ENCODE measurements around the gene COL21A1.

COL21A1 gene

DNA sequence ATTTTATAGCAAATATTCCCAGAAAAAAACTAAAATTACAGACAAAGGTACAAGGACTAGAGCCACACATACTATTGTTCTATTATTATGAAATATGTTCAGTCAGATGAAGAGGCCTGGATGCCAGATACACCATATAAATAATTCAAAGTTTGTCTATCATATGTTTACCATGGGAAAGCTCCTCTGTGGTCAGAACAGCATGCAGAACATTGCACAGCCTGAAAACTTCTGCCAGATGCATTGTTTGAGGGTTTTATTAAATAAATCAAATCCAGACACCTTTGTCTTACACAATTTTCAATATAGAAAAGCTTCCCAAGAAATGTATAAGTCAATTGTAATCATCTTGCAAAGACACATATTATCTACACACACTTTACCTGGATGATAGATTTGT lies 35.0 kb upstream of the COL21A1 start:
- no peak overlapping the region for H3K4me3 ChIP-seq (ENCODE audit: low read depth, low read length)
- TF ChIP-seq, protein P1, sequence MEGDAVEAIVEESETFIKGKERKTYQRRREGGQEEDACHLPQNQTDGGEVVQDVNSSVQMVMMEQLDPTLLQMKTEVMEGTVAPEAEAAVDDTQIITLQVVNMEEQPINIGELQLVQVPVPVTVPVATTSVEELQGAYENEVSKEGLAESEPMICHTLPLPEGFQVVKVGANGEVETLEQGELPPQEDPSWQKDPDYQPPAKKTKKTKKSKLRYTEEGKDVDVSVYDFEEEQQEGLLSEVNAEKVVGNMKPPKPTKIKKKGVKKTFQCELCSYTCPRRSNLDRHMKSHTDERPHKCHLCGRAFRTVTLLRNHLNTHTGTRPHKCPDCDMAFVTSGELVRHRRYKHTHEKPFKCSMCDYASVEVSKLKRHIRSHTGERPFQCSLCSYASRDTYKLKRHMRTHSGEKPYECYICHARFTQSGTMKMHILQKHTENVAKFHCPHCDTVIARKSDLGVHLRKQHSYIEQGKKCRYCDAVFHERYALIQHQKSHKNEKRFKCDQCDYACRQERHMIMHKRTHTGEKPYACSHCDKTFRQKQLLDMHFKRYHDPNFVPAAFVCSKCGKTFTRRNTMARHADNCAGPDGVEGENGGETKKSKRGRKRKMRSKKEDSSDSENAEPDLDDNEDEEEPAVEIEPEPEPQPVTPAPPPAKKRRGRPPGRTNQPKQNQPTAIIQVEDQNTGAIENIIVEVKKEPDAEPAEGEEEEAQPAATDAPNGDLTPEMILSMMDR (IDR thresholded peaks at IDR 0.05; ENCODE audit: low read depth, low read length) = no peak

DNA sequence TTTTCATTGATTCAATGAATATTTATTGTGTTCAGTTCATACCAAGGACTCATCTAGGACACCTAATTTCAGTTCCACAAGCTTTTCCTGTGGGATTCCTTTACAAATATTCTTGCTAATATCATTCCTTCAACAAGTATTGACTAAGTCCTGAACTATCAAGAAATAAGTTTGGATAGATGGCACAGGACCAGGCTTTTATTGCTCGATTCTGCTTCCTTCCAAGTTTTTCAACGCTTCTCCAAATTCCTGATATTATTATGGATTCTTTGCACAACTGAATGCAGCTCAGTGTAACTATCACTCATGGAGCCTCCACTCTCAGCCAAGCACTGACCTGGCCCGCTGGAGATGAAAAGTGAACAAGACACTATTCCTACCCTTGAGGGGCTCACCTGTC lies 32.7 kb upstream of the COL21A1 start:
- no peak overlapping the region for H3K4me3 ChIP-seq (ENCODE audit: low read depth, low read length)
- TF ChIP-seq, protein P1 (IDR thresholded peaks at IDR 0.05; ENCODE audit: low read depth, low read length) = no peak

DNA sequence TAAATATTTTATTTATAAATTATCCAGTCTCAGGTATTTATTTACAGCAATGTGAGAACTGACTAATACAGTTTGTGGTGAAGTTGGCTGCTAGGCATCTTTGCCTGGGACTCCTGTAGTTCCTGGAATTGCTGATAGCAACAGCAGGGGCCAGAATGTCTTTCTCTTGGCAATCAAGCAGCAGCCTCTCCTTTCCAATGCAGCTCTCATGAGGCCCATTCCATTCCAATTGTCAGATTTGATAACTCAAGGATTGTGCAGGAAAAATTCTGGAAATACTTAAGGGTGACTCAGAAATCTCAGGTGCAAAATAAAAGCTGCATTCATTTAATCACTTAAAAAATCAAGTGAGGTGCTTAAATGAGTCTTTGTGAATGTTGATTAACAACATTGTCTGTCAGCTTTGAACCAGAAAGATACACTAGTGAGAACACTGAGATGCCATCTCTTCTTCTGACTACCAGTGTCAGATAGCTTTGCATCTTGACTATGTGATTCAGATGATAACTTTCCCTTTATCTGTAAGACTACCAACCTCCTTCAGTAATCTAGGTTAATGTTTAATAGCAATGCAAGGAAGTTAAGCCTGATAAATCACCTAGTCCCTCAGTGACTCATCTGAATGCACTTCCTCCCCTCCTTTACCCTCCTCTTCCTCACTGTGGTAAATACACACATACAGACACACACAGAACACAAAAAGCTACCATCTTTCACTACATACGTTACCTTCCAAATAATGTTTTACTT lies 32.1 kb upstream of the COL21A1 start:
- no peak overlapping the region for H3K4me3 ChIP-seq (ENCODE audit: low read depth, low read length)
- TF ChIP-seq, protein P1 (IDR thresholded peaks at IDR 0.05; ENCODE audit: low read depth, low read length) = no peak

DNA sequence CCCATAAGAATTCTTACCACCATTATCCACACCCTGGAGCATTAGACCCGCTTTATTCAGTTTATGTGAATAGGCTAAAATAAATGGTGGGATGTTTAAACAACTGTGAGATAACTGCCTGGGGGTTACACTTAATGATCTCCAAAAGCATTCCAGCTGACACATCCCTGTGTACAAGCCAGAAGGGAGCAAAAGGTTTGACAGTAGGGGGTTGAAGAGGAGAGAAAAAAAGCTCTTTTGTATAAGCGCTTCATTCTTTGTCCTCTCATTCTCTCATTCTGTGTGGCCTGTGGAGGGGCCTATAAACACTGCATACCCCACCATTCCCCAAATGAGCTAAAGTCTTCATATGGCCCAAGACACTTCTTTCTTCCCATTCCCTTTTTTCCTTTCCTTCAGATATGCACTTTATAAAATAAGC lies 30.8 kb upstream of the COL21A1 start:
- H3K4me3 ChIP-seq (ENCODE audit: low read depth, low read length) = no peak overlapping the region

DNA sequence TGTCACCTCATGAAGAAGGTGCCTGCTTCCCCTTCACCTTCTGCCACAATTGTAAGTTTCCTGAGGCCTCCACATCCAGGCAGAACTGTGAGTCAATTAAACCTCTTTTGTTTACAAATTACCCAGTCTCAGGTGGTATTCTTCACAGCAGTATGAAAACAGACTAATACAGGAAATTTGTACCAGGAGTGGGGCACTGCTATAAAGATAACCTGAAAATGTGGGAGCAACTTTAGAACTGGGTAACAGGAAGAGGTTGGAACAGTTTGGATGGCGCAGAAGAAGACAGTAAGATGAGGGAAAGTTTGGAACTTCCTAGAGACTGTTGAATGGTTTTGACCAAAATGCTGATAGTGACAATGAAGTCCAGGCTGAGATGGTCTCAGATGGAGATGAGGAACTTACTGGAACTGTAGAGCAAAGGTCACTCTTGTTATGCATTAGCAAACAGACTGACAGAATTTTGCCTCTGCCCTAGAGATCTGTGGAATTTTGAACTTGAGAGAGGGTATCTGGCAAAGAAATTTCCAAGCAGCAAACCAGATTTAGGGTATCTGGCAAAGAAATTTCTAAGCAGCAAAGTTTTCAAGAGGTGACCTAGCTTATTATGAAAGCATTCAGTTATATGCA lies 23.5 kb upstream of the COL21A1 start:
- H3K4me3 ChIP-seq (ENCODE audit: low read depth, low read length) = no peak overlapping the region
- TF ChIP-seq, protein P1 (IDR thresholded peaks at IDR 0.05; ENCODE audit: low read depth, low read length) = no peak

More for the DNA sequence above, 30.8 kb upstream of the COL21A1 start:
- TF ChIP-seq, protein P1 (IDR thresholded peaks at IDR 0.05; ENCODE audit: low read depth, low read length) = no peak

DNA sequence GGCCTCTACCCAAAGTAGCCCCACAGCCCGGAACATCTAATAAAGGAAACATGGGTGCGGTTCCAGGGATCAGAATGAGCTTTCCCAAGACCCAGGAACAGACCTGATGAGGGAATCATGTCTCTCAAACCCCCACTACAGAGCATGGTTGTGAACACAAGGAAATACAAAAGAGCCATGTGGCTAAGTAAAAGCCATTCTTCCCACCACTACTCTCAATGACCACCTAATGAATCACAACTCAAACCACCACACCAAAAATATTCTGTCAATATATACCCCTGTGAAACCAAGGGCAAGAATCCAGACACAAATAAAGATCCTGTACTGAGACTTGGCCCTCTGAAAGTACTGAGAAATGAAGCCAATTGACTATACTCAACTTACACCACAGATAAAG lies 20.9 kb upstream of the COL21A1 start:
- H3K4me3 ChIP-seq (ENCODE audit: low read depth, low read length) = no peak overlapping the region
- TF ChIP-seq, protein P1 (IDR thresholded peaks at IDR 0.05; ENCODE audit: low read depth, low read length) = no peak

DNA sequence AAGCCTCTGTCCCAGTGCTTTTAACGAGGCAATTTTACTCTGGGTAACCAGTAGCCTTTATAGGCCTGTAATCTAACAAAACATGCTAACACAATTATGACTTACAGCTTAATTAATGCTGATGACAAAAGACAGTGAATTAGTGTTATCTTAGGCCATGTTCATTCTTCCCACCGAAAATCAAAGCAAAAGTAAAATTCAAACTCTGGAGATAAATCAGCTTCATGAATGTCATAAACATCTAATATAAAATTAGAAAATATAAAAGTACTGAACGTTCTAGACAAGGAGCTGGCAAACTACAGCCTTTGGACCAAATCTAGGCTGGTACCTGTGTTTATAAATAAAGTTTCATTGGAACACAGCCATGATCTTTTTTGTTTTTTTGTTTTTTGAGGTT lies 18.6 kb upstream of the COL21A1 start:
- TF ChIP-seq, protein P1 (IDR thresholded peaks at IDR 0.05; ENCODE audit: low read depth, low read length) = no peak
- H3K4me3 ChIP-seq (ENCODE audit: low read depth, low read length) = no peak overlapping the region

Measured in WI38 (cell line).